Medulla oblongata (tissue), 1 donor: ENCODE measurements around the gene DLX2.

Experiments
- DNase-seq: peaks from one replicate; pipeline ENCODE4 v3.0.0-alpha.2; 2015; ENCODE audit errors: extremely low spot score

Gene DLX2

DNA sequence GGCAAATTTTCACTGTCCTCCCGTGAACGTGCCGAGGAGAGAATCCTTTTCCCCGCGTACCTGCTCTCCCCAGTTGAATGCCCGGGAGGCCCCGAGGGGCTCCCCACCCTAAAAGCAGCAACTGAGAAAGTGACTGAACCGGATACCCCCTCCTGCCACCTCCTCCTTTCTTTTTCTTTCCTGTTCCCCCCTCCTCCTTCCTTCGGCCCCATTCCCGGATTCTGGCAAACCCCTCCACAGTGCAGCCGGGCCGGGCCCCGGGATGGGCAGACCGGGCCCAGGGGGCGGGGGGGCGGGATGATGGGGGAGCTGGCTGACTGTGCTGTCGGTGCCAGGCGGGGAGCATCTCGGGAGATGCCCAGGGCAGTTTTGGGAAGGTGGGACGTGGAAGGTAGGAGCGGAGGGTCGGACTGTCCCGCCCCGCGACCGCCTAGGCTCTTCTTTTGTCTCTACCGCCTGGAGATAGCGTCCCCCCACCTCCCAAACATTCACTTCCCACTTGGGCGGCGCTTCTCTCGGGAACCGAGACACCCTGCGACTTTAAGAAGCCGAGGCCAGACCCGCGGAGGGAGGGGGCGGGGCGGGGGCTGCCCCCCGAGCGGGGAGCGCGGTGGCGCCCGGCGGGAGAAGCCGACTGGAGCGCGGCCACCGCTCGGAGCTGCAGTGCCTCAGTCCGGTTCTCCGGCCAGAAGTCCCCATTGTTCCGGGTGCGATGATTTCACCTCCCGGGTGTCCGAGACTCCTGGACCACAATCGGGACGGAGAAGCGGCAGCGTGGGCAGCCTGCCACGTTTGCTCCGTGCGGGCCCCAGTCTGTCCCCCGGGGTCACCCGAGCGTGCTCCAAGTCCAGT, 8.2 kb downstream of the DLX2 start:
- DNase-seq: no peak

DNA sequence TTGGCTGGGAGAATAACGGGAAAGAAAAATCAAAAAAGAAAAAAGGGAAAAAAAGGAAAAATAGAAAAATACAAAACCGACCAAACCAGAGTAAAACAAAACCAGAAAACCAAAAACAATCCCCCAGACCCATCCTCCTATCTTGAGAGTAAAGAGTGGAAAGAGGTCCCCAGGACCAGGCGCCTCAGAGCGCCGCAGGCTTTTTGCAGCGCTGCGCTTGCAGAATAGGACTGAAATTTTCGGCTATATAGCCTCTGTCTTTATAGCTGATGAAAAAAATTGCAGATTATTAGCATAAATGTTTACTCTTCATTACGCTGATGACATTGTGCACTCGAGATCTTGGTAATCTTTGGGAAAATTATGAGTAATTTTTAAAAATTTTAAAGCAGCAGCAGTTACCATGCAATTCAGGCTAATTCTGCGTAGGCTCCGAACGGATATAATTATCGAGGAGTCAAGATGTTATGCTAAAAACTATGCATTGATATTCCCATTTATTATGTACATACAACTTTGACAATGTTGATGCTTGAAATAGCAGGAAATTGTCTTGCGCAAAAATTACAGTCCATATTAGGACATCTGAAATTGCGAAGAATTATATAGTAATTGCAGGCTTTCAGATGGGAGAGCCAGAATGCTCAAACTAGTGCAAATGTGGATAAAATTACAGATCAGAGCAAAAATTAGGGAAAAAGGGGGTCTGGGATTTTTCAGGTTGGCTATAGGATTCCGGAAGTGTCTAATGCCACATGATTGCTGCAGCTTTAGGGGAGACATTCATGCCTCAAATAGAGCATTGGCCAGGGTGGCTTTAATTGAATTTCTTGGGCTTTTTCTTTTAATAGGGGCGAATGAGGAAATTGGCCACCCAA, 9.0 kb downstream of the DLX2 start:
- no peak for DNase-seq

DNA sequence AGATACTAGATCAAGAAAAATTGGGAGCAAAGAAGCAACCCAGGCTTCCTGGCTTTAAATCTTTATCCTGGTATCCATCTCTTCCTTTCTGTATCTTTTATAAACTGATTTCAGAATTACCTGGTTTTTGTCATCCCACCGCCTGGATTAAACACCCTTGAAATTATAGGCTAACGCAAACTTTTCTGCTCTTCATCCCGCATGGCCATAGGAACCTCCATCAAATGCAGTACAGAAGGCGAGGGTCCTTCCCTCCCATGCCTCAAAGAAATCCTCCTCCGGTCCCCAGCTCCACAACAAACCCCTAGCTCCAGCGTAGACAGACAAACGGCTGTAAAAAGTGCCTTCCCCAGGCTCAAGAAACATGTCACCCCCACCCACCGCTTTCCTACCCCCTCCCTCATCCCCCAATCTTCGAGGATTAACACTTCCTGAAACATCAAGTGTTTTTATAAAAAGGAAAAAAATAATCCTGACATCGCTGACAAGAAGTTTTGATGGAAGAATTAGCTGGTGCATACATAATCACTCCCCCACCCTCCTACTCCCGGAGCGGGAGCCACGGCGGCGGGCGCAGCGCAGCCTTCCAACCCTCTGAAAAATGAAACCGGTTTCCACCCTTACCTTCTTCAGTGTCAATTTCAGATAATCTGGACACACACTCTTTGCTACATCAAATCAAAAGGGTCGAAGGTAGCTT, 9.8 kb downstream of the DLX2 start:
- no peak for DNase-seq

DNA sequence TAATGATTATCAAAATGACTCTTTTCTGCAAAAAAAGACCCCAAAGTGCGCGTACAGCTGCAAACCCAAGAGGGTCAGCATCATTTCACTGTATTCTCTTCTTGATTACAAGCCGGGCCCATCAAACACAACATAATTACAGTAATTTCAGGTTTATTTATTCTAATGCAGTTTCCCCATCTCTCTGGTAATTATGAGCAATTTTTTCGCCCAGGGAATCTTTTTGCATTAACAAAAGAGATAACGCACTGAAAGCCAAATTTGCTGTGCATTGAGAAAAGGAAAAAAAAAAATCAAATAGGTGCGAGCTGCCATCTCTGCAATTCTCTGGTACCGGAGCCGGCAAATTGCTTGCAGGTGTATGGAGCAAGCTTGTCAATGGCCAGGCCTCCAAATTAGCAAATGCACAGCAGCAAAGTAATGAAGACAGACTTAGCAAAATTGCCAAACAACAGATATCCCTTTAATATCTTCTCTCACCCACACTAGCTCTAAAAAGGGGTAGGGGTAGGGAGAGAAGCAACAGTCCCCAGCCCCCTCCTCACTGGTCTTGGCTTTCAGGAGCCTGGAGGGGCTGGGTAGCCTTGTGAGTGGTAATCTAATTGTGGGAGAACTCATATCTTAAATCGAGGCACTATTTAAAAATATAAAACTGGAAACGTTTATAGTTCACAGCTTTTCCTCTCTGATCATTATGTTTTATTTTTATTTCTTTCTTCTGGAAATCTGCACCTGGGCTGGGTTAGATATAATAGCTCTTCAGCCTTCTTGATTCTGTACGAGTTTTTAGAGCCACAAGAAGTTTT, 10.7 kb downstream of the DLX2 start:
- no peak for DNase-seq

DNA sequence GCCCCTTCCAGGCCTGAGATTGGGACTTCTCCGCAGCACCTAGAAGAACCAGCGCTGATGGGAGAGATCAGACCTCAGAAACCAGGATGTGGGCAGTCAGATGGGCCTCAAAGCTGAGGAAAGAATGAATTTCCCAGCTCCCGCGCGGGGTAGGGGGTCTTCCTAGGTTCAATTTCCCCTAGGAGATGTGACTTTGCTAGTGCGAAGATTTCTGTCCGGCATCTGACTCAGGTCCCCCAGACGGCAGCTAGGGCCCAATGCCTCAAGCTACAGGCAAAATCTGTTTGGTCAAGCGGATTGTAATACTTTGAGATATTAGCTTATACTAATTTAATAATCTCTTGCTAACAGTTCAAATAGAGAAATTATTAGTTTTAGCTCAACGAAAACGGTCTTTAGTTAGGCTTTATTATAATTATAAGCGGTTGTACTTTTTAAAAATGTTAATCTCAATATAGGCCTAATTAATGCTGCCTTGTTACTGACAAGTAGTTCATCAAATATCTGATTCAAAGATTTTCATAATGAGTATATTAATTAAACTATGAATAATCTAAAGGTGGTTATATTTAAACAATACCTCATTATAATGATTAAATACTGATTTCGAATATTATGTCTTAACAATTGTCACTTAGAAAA, 11.6 kb downstream of the DLX2 start:
- DNase-seq: no peak

DNA sequence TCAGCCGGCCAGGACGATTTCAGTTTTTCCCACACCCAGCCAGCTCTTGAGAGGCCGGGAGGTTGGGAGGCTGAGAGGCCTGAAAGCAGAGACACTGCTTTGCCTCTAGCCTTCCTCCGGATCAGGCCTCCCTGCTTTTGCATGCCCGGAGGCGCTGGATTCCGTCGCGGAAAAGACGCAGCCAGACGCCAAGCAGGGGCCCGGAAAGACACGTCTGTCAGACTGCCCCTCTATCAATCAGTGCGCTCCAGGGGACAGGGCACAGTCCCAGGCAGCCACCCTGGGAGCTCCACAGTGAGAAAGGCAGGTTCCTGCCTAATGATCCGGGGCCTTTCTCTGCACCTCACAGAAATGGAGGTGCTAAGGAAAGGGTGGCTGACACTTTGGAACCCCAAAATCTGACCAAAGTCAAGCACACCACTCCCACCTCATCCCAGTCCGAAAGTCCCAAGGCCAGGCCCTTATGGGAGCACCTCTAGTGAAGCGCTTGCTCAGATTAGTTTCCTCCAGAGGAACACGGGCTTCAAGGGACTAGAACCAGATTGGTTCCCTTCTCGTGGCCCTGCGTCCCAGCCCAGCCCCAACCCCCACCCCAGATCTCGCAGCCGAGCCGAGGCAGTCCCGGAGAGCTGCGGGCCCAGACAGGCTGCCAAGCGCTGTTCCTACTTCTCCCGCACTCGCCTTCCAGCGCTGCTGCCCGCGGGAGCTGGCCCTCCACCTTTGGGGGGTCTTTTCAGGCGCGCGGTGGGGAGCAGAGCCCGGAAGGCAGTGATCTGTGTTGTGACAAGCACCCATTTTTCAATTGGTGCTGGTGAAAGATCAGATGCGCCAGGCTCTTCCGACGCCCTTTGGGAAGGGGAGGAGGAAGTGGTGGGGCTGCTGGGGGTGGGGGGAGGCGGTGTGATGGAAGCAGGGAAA, 12.4 kb downstream of the DLX2 start:
- no peak for DNase-seq

DNA sequence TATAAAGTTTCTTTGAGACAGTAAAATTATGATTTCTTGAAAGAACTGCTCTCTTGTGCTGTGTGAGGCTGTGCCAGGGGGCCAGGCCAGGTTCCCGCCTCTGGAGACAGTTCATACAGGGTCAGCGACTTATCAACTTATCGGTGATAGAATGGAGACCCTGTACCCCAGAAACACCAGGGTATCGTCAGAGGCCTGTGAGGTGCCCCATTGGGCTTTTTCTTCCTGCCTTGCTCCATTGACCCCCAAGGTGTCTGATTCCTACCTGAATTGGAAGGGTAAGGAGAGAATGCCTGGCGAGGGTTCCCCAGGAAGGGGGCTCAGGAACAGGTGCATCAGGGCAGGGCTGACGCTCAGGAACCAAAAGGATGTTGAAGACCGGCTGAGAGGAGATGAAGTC, 13.1 kb downstream of the DLX2 start:
- DNase-seq: no peak

DNA sequence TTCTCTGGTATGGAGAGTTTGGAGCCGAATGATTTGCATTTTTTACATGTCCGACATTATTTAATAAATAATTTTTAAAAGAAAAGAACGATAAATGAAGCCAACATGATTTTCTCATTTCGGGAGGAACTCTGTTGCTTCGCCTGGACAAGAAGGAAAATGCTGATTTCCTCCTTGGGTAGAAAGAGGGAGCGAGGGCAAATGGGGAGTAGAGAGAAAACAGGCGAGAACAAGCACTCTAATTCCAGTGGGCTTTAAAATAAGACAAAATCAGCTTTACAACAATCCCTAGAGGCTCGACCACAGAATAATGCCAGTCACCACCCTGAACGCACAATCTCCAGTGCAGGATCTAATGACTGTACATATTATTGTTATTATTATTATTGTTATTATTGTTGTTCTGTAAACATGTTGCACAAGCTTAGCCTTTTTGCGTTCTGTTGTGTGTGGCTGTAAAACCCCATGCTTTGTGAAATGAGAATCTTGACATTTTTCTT, 13.6 kb downstream of the DLX2 start:
- no peak for DNase-seq

DNA sequence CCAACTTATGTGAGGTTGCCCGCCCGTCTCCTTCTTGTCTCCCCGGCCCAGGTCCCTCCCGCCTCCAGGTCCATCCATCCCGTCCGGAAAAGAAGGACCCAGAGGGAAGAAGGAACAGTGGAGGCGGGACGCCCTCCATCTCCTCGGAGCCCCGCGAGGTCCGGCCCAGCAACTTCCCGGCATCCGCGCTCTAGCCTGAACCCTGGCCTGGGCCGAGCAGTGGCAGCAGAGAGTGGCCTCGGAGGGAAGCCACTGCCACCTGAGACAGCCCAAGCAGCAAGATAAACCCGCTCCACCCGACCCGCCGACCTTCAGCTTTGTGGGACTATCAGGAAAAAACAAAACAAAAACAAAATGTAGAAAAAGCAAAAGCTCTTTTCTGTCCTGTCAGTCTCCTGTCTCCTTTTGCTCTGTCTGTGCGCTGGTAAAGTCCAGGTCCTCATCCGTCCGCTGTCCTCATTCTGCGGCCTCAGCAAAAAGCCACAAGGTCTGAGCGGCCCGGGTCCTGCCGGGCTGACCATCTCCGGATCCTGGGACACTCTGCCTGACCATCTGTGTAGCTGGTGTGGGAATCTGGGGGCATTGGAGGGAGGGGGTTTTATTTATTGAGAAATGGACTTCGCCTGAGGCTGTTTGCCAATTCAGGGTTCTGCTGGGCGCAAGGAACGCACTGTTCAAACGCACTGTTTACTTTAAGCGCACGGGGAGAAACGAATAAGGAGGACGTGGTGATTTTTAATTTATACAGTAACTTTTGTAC, 14.3 kb downstream of the DLX2 start:
- no peak for DNase-seq

DNA sequence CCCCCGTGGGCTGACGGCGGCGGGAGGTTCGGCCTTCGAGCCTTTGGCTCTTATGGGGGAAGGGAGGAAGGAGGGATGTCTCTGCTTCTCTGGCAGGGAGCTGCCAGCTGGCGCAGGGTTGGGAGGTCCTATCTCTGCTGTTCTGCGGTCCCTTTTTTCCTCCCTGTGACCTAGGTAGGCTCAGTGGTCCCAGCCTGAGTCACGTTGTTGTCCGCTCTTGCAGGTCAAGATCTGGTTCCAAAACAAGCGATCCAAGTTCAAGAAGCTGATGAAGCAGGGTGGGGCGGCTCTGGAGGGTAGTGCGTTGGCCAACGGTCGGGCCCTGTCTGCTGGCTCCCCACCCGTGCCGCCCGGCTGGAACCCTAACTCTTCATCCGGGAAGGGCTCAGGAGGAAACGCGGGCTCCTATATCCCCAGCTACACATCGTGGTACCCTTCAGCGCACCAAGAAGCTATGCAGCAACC, 14.9 kb downstream of the DLX2 start:
- no peak for DNase-seq

DNA sequence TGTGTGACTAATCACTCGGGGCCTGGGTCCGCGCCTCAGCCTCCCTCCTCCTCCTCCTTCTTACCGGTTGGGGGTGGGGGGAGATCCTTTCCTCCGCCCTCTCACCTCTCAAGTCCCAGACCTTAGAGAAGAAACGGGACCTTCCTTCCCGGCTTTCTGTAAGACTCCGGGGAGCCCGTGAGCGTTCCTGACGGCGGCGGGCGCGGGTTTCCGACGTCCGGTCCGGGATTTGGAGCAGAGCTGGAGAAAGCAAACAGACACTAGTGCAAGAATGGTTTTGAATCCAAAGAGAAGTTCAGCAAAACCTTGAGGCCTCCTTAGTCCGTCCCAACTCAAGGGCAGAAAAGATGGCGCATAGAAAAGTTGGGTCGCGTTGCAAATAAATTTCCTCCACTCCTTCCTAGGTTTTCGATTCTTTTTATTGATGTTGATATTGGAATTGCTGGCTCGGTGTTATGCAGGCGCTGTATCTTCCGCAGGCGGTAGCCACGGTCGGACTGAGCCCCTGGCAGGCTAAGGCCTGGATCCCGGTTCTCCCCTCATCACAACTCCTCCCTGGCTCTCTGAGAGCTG, 15.4 kb downstream of the DLX2 start:
- no peak for DNase-seq

DNA sequence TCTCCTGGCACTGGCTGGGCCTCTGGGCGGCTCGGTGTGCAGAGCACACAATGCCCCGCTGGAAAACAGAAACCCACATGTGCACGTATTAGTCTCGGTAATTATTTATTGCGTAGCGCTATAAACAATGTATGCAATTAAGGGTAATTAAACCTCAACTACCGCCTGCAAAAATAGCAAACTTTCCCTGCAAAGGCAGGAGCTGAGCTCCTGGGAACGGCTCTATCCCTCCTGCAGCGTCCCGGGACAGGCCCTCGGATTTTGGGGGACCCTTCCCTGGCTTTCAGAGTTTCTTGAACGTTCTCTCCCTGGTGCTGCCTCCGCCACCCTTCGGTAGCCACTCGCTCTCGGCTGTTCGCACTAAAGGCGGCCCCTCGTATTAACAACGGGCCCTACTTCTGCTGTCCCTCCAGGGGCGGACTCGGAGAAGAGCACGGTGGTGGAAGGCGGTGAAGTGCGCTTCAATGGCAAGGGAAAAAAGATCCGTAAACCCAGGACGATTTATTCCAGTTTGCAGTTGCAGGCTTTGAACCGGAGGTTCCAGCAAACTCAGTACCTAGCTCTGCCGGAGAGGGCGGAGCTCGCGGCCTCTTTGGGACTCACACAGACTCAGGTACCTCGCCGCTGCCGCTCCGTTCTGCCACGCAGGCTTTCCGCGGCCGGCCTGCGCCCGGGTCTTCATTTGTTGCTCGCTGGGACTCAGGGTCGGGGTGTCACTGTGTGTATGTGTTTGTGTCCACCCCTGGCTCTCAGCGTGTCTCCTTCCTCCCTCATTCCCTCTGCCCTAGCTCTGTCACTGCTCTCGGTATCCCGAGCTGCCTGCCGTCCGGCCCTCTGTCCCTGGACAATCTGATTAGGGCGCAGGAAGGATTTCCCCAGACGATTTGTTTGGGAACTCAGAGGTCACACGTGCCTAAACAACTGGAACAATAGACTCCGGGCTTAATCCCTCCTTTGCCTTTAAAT, 16.2 kb downstream of the DLX2 start:
- no peak for DNase-seq

DNA sequence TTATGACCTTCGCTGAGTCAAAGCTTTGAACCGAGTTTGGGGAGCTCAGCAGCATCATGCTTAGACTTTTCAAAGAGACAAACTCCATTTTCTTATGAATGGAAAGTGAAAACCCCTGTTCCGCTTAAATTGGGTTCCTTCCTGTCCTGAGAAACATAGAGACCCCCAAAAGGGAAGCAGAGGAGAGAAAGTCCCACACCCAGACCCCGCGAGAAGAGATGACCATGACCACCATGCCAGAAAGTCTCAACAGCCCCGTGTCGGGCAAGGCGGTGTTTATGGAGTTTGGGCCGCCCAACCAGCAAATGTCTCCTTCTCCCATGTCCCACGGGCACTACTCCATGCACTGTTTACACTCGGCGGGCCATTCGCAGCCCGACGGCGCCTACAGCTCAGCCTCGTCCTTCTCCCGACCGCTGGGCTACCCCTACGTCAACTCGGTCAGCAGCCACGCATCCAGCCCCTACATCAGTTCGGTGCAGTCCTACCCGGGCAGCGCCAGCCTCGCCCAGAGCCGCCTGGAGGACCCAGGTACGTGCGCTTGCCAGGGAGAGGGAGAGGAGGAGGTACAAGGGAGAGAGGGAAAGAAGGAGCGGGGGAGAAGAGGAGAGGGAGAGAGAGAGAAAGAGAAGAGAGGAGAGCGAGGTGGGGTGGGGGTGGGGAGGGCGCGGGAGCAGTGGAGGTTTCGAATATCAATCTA, 17.1 kb downstream of the DLX2 start, which contains the start of gene DLX1:
DLX1 (plus strand) TSS at position 48 of the 700 bp plus-strand sequence; CDS start at position 219, 171 bp downstream.
- no peak for DNase-seq

DNA sequence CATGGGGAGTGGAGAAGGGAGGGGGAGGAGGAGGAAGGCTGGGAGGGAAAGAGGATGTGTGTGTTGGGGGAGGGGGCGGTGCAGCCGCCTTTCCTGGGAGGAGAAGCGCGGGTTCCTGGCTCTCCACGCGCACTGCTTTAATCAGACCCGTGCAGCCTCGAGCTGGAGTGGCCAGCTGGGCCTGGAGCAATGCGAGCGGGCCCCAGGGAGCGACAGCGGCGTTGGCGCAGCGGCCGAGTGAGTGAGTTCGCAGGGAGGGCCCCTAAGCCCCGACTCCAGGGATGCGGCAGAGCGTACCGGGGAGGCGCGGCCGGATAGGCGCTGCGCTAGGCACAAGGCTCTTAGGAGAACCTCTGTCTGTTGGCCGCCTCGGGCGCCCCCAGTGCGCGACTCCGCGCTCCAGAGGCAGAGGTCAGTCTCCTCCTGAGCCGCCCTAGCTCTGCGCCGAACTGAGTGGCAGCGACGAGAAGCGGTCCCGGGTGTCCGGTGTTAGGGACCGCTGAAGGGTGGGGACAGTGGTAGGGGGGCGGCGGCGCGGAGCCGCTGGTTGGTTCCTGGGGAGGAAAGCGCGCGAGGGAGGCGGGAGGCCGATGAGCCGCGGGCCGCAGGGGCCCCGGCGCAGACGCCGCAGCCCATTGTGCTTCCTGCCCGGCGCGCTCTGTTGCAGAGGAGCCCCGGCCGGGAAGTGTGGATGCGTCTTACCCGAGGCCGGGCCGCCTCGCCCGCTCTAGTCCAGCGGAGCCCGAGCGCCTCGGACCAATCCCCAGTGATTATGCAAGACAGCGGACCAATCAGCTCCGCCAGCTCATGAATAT, 17.8 kb downstream of the DLX2 start:
- peak; percentile 70 for DNase-seq

DNA sequence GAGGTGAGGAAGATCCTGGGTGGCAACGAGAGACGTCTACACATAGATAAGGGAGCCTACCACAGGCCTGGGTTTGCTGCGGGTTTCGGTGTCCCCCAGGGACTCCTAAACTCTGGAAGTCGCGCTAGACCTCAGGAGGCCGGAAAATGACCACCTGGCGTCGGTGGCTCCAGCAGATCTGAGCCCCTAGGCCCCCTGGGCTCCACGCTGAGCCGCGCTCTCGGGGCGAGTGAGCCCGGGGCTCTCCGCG, 18.4 kb downstream of the DLX2 start:
- no peak for DNase-seq
